GM12864 (cell line): Measurements from ENCODE around the gene CCNL1.

Source experiments
- DNase-seq: peaks from one replicate; pipeline ENCODE4 v3.0.0-alpha.2; 2011; ENCODE audit warnings: low read depth
- H3K4me3 ChIP-seq: 2 replicates; pipeline ENCODE4 v1.5.1; 2011; ENCODE audit warnings: mild to moderate bottlenecking, low read depth, low read length, control low read depth
- TF ChIP-seq, protein P1 (sequence below): IDR thresholded peaks from 2 replicates; pipeline ENCODE4 v1.5.1; 2011; ENCODE audit warnings: low read depth, mild to moderate bottlenecking, moderate library complexity, low read length, control low read depth, inconsistent platforms; ENCODE audit errors: missing control alignments

CCNL1 gene

DNA sequence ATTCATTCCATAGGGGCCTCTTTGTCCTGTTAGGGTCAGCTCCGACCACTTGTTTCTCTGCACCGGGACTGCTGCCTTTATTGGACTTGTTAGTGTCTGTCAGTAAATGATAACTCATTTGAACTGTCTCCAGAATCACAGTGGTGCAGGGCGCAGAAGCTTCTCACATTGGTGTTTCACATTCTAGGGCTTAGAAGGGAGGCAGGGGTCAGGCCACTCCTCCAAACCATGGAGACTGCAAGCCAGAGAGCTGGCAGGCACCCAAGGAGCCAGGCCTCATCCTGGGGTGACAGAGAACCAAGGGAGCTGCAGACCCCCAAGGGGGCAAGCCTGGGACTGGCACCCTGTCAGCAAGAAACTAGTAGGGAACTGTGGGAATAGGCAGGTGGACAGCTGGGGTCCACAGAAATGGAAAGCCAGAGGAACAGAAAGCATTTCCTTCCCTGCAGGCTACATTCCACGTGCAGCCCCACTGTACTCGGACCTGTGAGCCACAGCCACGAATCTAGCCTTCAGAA is 49.1 kb downstream of the CCNL1 start:
- TF ChIP-seq, protein P1, sequence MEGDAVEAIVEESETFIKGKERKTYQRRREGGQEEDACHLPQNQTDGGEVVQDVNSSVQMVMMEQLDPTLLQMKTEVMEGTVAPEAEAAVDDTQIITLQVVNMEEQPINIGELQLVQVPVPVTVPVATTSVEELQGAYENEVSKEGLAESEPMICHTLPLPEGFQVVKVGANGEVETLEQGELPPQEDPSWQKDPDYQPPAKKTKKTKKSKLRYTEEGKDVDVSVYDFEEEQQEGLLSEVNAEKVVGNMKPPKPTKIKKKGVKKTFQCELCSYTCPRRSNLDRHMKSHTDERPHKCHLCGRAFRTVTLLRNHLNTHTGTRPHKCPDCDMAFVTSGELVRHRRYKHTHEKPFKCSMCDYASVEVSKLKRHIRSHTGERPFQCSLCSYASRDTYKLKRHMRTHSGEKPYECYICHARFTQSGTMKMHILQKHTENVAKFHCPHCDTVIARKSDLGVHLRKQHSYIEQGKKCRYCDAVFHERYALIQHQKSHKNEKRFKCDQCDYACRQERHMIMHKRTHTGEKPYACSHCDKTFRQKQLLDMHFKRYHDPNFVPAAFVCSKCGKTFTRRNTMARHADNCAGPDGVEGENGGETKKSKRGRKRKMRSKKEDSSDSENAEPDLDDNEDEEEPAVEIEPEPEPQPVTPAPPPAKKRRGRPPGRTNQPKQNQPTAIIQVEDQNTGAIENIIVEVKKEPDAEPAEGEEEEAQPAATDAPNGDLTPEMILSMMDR: no peak
- no peak overlapping the region for H3K4me3 ChIP-seq
- DNase-seq: no peak

- no peak overlapping the region for H3K4me3 ChIP-seq
- TF ChIP-seq, protein P1: no peak
- DNase-seq: no peak
These were observed 50.4 kb downstream of the CCNL1 start for GRCh38 chr3:157109267-157110141.

DNA sequence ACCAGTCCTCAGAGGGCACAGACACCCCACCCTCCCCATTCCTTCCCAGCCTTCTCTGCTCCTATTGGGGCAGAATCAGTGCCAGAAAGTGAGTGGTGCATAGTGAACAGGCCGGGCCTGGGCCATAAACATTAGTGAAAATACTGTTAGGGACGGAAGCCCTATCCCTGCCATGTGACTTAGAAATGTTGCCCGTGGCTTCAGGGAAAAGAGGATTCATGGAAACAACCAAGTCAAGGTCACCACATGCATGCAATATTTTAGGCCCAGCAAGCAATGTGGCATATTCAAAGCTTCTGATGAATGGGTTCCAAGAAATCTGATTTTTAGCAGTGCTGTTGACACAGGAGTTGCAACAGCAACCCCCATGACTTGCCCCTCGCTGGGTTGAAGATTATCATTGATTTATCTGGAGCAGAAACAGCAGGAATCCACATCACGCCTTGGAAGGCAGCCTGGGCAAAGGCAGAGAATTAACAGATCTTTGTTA is 52.3 kb downstream of the CCNL1 start:
- DNase-seq: no peak
- no peak overlapping the region for H3K4me3 ChIP-seq
- TF ChIP-seq, protein P1: no peak

DNA sequence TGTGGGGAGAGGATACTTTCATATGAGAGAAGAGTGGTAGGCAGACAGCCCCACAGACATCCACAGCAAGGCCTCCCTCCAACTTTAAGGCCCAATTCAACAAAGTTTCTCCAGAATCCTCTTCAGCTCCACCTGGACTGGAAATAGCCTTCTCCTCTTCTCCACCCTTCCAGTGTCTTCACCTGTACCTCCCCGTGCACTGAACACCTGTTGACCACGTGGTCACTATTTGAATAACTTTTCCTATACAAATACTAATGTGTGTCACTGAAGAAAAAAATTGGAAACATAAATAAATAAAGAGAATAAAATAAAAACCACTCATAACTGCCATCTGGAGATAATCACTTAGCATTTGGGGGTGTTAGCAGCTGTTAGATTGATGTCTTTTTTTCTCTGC is 52.9 kb downstream of the CCNL1 start:
- no peak for DNase-seq
- TF ChIP-seq, protein P1: no peak
- H3K4me3 ChIP-seq: no peak overlapping the region

DNA sequence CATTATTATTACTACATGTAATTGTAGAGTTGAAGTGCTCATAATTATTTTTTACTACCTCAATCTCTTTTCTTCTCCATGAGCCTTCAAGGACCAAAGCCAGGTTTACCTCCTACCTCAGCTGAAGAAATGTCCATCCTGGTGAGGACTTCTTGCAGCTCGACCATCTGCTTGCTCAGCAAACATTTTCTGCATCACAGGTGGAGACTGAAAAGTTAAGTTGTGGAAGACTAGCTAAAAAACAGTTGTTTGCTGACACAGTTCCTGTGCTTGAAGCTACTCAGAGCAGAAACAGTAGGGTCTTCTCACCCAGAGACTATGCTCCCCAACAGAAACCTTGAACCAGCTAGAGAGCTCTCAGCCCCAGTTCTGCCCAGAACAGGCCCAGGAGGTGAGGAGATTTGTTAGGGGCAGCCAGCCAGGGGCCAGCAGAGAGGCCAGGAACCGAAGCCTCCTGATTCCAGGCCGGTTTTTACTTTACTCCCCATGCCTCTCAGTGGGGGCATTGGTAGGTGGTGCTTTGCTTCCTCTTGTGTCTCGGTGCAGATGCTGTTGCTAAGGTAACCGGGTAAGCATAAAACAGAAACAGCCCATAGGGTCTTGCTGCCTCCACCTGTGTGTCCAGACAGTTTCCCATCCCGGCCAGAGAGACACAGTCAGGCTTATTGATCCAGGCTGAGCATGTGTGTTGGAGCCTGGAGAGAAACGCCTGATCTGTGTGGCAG is 54.9 kb downstream of the CCNL1 start:
- H3K4me3 ChIP-seq: no peak overlapping the region
- peak; percentile 62 for DNase-seq
- TF ChIP-seq, protein P1: no peak

GRCh38 chr3:157104521-157104920 is 55.4 kb downstream of the CCNL1 start:
- no peak for DNase-seq
- no peak overlapping the region for H3K4me3 ChIP-seq

More at GRCh38 chr3:157104521-157104920, 55.4 kb downstream of the CCNL1 start:
- TF ChIP-seq, protein P1: no peak
